Skeletal muscle satellite cell (primary cell): ENCODE data around the gene PSMD8.

ENCODE experiments used
- H3K27me3 ChIP-seq: 2 replicates; pipeline ENCODE4 v1.7.0; 2013; ENCODE audit warnings: low read length; ENCODE audit not compliant: control insufficient read depth, insufficient read depth
- H3K36me3 ChIP-seq: 2 replicates; pipeline ENCODE4 v1.7.0; 2013; ENCODE audit warnings: mild to moderate bottlenecking, control low read depth, low read length; ENCODE audit not compliant: insufficient read depth
- H3K4me1 ChIP-seq: 2 replicates; pipeline ENCODE4 v1.7.0; 2013; ENCODE audit warnings: low read length; ENCODE audit not compliant: control insufficient read depth, insufficient read depth
- H3K4me2 ChIP-seq: 2 replicates; pipeline ENCODE4 v1.7.0; 2013; ENCODE audit warnings: mild to moderate bottlenecking, low read length
- H3K4me3 ChIP-seq: 2 replicates; pipeline ENCODE4 v1.7.0; 2013; ENCODE audit warnings: low read length
- H3K9ac ChIP-seq: 2 replicates; pipeline ENCODE4 v1.7.0; 2013; ENCODE audit warnings: mild to moderate bottlenecking, low read depth, low read length, moderate library complexity
- H3K9me3 ChIP-seq: replicated peaks from 2 replicates; pipeline ENCODE4 v1.7.0; 2013; ENCODE audit warnings: mild to moderate bottlenecking, control low read depth, low read length

The PSMD8 gene

GRCh38 chr19:38389101-38389925 lies 14.9 kb downstream of the PSMD8 start:
- peak overlapping the region; percentile 98 for H3K4me2 ChIP-seq
- H3K27me3 ChIP-seq = no peaks in the 10 kb centered on the region
- H3K9me3 ChIP-seq = no peaks in the 10 kb centered on the region
- peak overlapping the region; percentile 90 for H3K9ac ChIP-seq
- peak overlapping the region; percentile 88 for H3K4me3 ChIP-seq
- H3K4me1 ChIP-seq = peaks cover 37% of the 10 kb centered on the region
- H3K36me3 ChIP-seq = peaks cover 31% of the 10 kb centered on the region

DNA sequence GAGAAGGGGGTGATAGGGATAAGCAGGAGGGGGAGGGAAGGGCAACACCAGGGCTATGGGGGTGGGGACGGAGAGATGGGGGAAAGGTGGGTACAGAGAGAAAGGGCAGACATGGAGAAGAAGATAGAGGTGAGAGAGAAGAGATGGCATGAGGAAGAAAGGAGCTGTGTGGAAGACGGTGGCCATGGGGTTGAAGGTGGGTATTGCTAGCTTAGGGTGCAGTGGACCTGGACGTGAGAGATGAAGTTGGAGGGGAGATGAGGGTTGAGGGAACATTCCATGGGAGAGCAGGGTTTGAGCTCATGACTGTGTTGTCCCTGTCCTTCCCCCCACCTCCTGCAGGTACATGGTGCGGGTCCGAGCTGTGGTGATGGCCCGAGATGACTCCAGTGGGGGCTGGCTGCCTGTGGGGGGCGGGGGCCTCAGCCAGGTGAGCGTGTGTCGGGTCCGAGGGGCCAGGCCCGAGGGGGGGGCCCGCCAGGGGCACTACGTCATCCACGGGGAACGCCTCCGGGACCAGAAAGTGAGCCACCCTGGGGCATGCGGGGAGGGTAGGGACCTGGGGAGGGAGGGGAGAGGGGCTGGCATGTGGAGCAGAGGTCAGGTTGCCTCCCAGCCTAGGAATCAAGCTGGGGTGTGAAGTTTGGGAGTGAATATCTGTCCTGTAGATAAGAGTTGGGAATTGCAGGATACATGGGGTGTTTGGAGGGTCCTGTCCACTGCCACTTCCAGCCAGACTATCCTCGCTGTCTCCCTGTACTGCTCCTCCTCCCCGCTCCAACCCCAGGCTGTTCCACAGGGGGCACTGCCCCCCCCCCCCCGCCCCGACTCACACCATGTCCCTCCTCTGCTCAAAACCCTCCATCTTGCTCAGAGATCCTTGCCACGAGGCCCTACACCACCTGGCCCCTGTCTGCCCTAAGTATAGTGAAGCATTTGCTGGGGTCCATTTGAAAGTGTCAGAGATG lies 15.9 kb downstream of the PSMD8 start:
- H3K9ac ChIP-seq = peak overlapping the region; percentile 90
- H3K4me3 ChIP-seq = peak overlapping the region; percentile 67
- peaks cover 37% of the 10 kb centered on the region for H3K4me1 ChIP-seq
- H3K27me3 ChIP-seq = no peaks in the 10 kb centered on the region
- H3K9me3 ChIP-seq = no peaks in the 10 kb centered on the region
- peak overlapping the region; percentile 98 for H3K4me2 ChIP-seq
- H3K36me3 ChIP-seq = peaks cover 27% of the 10 kb centered on the region

DNA sequence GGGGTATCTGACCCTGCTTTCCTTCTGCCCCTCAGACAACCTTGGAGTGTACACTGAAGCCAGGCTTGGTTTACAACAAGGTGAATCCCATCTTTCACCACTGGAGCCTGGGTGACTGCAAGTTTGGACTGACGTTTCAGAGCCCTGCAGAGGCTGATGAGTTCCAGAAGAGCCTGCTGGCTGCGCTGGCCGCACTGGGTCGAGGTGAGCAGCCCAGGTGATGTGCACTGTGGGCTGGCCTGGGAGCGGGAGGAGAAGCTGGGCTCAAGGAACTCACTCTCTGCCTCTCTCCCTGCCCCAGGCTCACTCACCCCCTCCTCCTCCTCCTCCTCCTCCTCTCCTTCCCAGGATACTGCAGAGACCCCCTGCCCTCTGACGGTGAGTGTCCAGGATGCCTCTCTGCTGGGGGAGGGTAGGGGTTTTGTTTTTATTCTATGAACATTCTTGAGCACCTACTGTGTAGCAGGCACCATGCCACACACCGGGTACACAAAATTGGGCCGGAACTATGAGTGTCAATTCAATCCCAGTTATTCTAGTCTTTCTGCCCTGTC lies 17.6 kb downstream of the PSMD8 start:
- Histone ChIP-seq H3K4me2 (no peak overlapping the region), H3K27me3 (no peaks in the 10 kb centered on the region), H3K36me3 (peaks cover 30% of the 10 kb centered on the region), H3K4me3 (no peak overlapping the region), H3K9ac (no peak overlapping the region), H3K4me1 (peaks cover 31% of the 10 kb centered on the region), H3K9me3 (no peaks in the 10 kb centered on the region)

GRCh38 chr19:38392707-38393308 lies 18.4 kb downstream of the PSMD8 start:
- Histone ChIP-seq H3K9ac (no peak overlapping the region), H3K4me2 (peak overlapping the region; percentile 10), H3K4me3 (no peak overlapping the region), H3K9me3 (no peaks in the 10 kb centered on the region), H3K27me3 (no peaks in the 10 kb centered on the region), H3K36me3 (peaks cover 30% of the 10 kb centered on the region), H3K4me1 (peaks cover 26% of the 10 kb centered on the region)

DNA sequence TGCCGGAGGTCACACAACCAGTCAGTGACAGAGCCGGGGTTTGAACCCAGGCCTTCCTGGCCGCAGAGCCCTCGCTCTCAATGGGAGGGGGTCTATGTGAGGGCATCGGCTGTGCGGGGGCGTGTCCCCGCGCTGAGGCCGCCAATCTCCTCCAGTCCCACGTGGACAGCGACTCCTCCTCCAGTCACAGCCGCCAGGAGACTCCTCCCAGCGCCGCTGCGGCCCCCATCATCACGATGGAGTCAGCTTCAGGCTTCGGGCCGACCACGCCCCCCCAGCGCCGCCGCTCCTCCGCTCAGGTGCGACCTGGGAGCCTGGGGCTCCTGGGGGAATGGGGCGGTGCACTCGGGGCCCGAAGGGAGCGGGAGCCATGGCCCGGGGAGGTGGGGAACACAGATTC lies 20.1 kb downstream of the PSMD8 start:
- Histone ChIP-seq H3K36me3 (peaks cover 30% of the 10 kb centered on the region), H3K9ac (no peak overlapping the region), H3K4me2 (no peak overlapping the region), H3K9me3 (no peaks in the 10 kb centered on the region), H3K4me1 (peaks cover 26% of the 10 kb centered on the region), H3K27me3 (no peaks in the 10 kb centered on the region), H3K4me3 (no peak overlapping the region)

DNA sequence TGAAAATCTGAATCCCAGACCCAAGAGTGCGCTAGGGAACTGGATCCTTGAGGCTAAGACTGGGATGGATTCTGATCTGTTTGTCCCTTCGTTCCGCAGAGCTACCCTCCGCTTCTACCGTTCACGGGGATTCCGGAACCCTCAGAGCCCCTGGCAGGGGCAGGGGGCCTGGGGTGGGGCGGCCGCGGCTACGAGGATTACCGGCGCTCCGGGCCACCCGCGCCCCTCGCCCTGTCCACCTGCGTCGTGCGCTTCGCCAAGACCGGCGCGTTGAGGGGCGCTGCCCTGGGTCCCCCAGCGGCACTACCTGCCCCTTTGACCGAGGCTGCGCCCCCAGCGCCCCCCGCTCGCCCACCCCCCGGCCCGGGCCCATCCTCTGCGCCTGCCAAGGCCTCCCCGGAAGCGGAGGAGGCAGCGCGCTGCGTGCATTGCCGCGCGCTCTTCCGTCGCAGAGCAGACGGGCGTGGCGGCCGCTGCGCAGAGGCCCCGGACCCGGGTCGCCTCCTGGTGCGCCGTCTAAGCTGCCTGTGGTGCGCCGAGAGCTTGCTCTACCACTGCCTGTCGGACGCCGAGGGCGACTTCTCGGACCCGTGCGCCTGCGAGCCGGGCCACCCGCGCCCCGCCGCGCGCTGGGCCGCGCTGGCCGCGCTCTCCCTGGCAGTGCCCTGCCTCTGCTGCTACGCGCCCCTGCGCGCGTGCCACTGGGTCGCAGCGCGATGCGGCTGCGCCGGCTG lies 21.2 kb downstream of the PSMD8 start:
- Histone ChIP-seq H3K27me3 (no peaks in the 10 kb centered on the region), H3K4me3 (no peak overlapping the region), H3K4me1 (peaks cover 19% of the 10 kb centered on the region), H3K36me3 (peaks cover 30% of the 10 kb centered on the region), H3K4me2 (no peak overlapping the region), H3K9ac (no peak overlapping the region), H3K9me3 (no peaks in the 10 kb centered on the region)

GRCh38 chr19:38399081-38399480 lies 24.7 kb downstream of the PSMD8 start:
- Histone ChIP-seq H3K4me3 (no peak overlapping the region), H3K4me1 (peaks cover 2% of the 10 kb centered on the region), H3K9me3 (no peaks in the 10 kb centered on the region), H3K9ac (no peak overlapping the region), H3K27me3 (no peaks in the 10 kb centered on the region), H3K4me2 (no peak overlapping the region), H3K36me3 (peaks cover 17% of the 10 kb centered on the region)

DNA sequence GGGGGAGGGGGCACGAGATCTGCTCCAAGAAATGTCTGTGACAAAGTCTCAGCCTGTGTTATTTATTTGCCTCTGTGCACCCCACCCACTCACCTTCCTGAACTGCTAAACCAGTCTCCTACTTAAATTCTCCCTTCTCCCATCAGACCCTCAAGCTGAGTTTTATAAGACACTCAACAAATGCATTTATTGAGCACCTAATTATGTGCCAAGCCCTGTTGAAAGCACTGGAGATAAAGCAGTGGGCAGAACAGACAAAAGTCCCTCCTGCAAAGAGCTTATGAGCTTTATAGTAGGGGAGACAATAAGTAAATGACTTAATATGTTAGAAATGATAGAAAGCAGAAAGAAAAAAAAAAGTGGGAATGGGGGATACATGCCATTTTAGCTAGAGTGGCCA lies 25.2 kb downstream of the PSMD8 start:
- Histone ChIP-seq H3K9me3 (no peaks in the 10 kb centered on the region), H3K4me3 (no peak overlapping the region), H3K4me2 (no peak overlapping the region), H3K4me1 (peaks cover 2% of the 10 kb centered on the region), H3K36me3 (peaks cover 13% of the 10 kb centered on the region), H3K9ac (no peak overlapping the region), H3K27me3 (no peaks in the 10 kb centered on the region)

- Histone ChIP-seq H3K27me3 (no peaks in the 10 kb centered on the region), H3K4me3 (no peak overlapping the region), H3K4me1 (peaks cover 2% of the 10 kb centered on the region), H3K9ac (no peak overlapping the region), H3K36me3 (peaks cover 14% of the 10 kb centered on the region), H3K4me2 (no peak overlapping the region), H3K9me3 (no peaks in the 10 kb centered on the region)
Observed at GRCh38 chr19:38400361-38400760, 26.0 kb downstream of the PSMD8 start.

DNA sequence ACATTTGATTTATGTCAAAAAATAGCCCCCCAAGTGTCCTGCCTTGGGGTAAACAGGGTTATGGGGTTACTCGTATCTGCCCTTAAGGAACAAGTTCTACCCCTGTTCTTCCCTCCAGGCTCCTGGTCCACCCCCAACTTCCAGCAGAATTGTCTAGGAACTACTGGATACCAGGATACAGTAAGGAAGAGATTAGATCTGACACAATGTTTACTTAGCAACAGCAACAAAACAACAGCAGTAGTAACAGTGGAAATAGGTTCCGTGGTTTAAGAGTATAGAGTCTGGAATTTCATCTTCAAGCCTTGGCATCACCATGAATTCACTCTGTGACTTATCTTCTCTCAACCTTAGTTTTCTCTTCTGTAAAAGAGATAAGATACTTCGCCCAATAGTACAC lies 26.8 kb downstream of the PSMD8 start:
- H3K36me3 ChIP-seq = peaks cover 9% of the 10 kb centered on the region

More for the DNA sequence above, 26.8 kb downstream of the PSMD8 start:
- Histone ChIP-seq H3K4me2 (no peak overlapping the region), H3K4me3 (no peak overlapping the region), H3K27me3 (no peaks in the 10 kb centered on the region), H3K4me1 (peaks cover 2% of the 10 kb centered on the region), H3K9me3 (no peaks in the 10 kb centered on the region), H3K9ac (no peak overlapping the region)
